Body of pancreas (tissue), 4 donors: ENCODE measurements around the gene ADAMTSL3. TPM values are rescaled to one million over a fixed set of nuclear protein-coding genes. Genes with fewer than 3 reads are reported as not detected.

Experiments used
- ATAC-seq: fragments of 150-250 bp; one replicate; pipeline ENCODE4 v1.9.1; 2016
- DNase-seq, 4 donors: peaks; one replicate each; pipeline ENCODE4 v3.0.0-alpha.2; 2019
- H3K27ac ChIP-seq, 4 donors: fragments of 200-600 bp; sonication (generic); 1 replicate in 3 of 4; 2 replicates in 1 of 4; pipeline versions ENCODE4 v1.5.1 to v1.6.1; 2016 to 2019; ENCODE audit warnings: mild to moderate bottlenecking in 1 of 4, mixed read lengths in 1 of 4, moderate library complexity in 1 of 4
- H3K27me3 ChIP-seq, 2 donors: fragments of 200-600 bp; sonication (generic); one replicate each; pipeline ENCODE4 v1.6.0; 2016; ENCODE audit warnings: mild to moderate bottlenecking in 1 of 2
- H3K36me3 ChIP-seq, 2 donors: fragments of 200-600 bp; sonication (generic); replicated peaks in 1 of 2; 2 replicates each; pipeline ENCODE4 v1.5.1; 2016; ENCODE audit warnings: low read depth in 2 of 2; ENCODE audit not compliant: insufficient read depth in 1 of 2
- H3K4me1 ChIP-seq: fragments of 200-600 bp; sonication (generic); one replicate; pipeline ENCODE4 v1.6.0; 2016
- H3K4me3 ChIP-seq, 2 donors: fragments of 200-600 bp; sonication (generic); 1 replicate in 1 of 2; 2 replicates in 1 of 2; pipeline ENCODE4 v1.5.1; 2016 to 2019
- H3K9me3 ChIP-seq, 3 donors: fragments of 200-600 bp; sonication (generic); 1 replicate in 2 of 3; 2 replicates in 1 of 3; pipeline ENCODE4 v1.5.1; 2016
- CTCF ChIP-seq, 7 experiments: fragments of 450-650 bp in 4 of 7; fragments of 200-600 bp in 3 of 7; sonication (generic) in 3 of 7; IDR thresholded peaks; one replicate each; pipeline ENCODE4 v1.5.1; 2016 to 2019; ENCODE audit warnings: antibody characterized with exemption in 7 of 7
- POLR2A ChIP-seq, 3 donors: fragments of 450-650 bp; IDR thresholded peaks; one replicate each; pipeline ENCODE4 v1.6.1; 2016; ENCODE audit warnings: antibody characterized with exemption in 3 of 3, mild to moderate bottlenecking in 2 of 3
- WGBS, 2 donors: methylation state at CpG; one replicate each; pipeline ENCODE4 v1.1.5; 2017; 5-methylcytosine and 5-hydroxymethylcytosine counted together
- intact Hi-C: fragments of 100-400 bp; cut with DNase I; formaldehyde crosslinking; loops from one replicate; pipeline ENCODE4 v1.15.1; 2023
- total RNA-seq, 2 donors: library from RNA; depleted of rRNA; stranded (reverse); fragments of >200 nt; gene quantifications; one replicate each; pipeline ENCODE4 v1.1.0, GENCODE V29; 2016

Gene ADAMTSL3
- total RNA-seq, 2 donors from 2014 or later, result 7.8 to 10.2 TPM

- DNase-seq (no peak), ATAC-seq (no peak)
- Histone ChIP-seq H3K9me3 (no peaks in the 10 kb centered on the region), H3K4me1 (peaks cover 30% of the 10 kb centered on the region), H3K27me3 (no peaks in the 10 kb centered on the region), H3K36me3 (no peaks in the 10 kb centered on the region), H3K27ac (no peak overlapping the region), H3K4me3 (no peak overlapping the region)
- intact Hi-C loops, result no loop called here
- TF ChIP-seq CTCF (IDR thresholded peaks at IDR 0.05) (no peak), POLR2A (IDR thresholded peaks at IDR 0.05) (no peak)
- 81 to 94% methylated on average over 1 of the region's 1 CpG for WGBS, 2 donors
These were observed 281.9 kb downstream of the ADAMTSL3 start for GRCh38 chr15:83935774-83936173.

- 32 to 50% methylated on average over 4 of the region's 4 CpGs for WGBS, 2 donors
- no peak for DNase-seq
- intact Hi-C loops, result no loop called here
- Histone ChIP-seq H3K27ac (no peak overlapping the region), H3K9me3 (no peaks in the 10 kb centered on the region), H3K27me3 (no peaks in the 10 kb centered on the region), H3K36me3 (no peaks in the 10 kb centered on the region), H3K4me1 (peaks cover 7% of the 10 kb centered on the region), H3K4me3 (no peak overlapping the region)
- no peak for TF ChIP-seq CTCF (IDR thresholded peaks at IDR 0.05)
- no peak for TF ChIP-seq POLR2A (IDR thresholded peaks at IDR 0.05)
- ATAC-seq, result no peak
These were observed 286.2 kb downstream of the ADAMTSL3 start for GRCh38 chr15:83940136-83940535.

- H3K9me3 ChIP-seq, result no peaks in the 10 kb centered on the region
- H3K27me3 ChIP-seq, result no peaks in the 10 kb centered on the region
- peaks cover 7% of the 10 kb centered on the region for H3K4me1 ChIP-seq
- intact Hi-C loops, result no loop called here
- no peak overlapping the region for H3K27ac ChIP-seq
- 81 to 97% methylated on average over 3 of the region's 3 CpGs for WGBS, 2 donors
- DNase-seq (no peak), ATAC-seq (no peak)
- TF ChIP-seq CTCF (IDR thresholded peaks at IDR 0.05) (no peak), POLR2A (IDR thresholded peaks at IDR 0.05) (no peak)
- H3K4me3 ChIP-seq, result no peak overlapping the region
- no peaks in the 10 kb centered on the region for H3K36me3 ChIP-seq
These were observed 289.1 kb downstream of the ADAMTSL3 start for GRCh38 chr15:83943043-83943442.

GRCh38 chr15:83943849-83944404 is 290.0 kb downstream of the ADAMTSL3 start:
- DNase-seq, result no peak
- ATAC-seq, result no peak
- 87 to 89% methylated on average over 4 of the region's 4 CpGs for WGBS, 2 donors
- H3K27me3 ChIP-seq, result no peaks in the 10 kb centered on the region
- H3K36me3 ChIP-seq, result no peaks in the 10 kb centered on the region
- no peak overlapping the region for H3K4me3 ChIP-seq
- TF ChIP-seq CTCF (IDR thresholded peaks at IDR 0.05) (no peak), POLR2A (IDR thresholded peaks at IDR 0.05) (no peak)
- H3K27ac ChIP-seq, result no peak overlapping the region
- intact Hi-C loops, result no loop called here
- no peaks in the 10 kb centered on the region for H3K9me3 ChIP-seq
- peaks cover 7% of the 10 kb centered on the region for H3K4me1 ChIP-seq

- 58 to 66% methylated on average over 4 of the region's 4 CpGs for WGBS, 2 donors
- no peak for DNase-seq
These were observed 293.2 kb downstream of the ADAMTSL3 start for GRCh38 chr15:83947156-83947555.

More at GRCh38 chr15:83947156-83947555, 293.2 kb downstream of the ADAMTSL3 start:
- Histone ChIP-seq H3K36me3 (no peaks in the 10 kb centered on the region), H3K9me3 (no peaks in the 10 kb centered on the region), H3K4me1 (no peaks in the 10 kb centered on the region), H3K27ac (no peak overlapping the region), H3K4me3 (no peak overlapping the region), H3K27me3 (no peaks in the 10 kb centered on the region)
- intact Hi-C loops, result no loop called here
- TF ChIP-seq POLR2A (IDR thresholded peaks at IDR 0.05), result no peak
- no peak for TF ChIP-seq CTCF (IDR thresholded peaks at IDR 0.05)
- no peak for ATAC-seq
